ENCODE data around the gene FYB2. TPM values are rescaled to one million over a fixed set of nuclear protein-coding genes. Genes with fewer than 3 reads are reported as not detected.

FYB2 gene
- total RNA-seq, 1 experiment from 2014 or later, result not detected

DNA sequence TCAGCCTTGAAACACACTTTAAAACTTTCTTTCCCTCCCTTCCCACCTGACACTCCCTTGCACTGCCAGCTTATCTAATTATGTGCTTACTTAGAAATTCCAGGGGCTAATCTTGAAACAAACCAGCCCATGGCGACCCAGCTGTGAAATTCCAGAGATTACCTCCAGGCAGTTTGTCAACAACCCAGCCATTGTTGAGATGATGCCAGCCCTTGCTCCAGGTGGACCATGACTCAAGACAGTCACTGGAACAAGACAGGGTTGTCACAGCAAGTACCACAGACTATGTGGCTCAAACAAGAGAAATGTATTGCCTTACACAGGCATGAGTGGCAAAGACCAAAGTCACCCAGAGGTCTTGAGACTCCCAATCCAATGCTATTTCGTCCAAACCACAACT, 7.9 kb downstream of the FYB2 start (continued):
- TF ChIP-seq, protein P1, sequence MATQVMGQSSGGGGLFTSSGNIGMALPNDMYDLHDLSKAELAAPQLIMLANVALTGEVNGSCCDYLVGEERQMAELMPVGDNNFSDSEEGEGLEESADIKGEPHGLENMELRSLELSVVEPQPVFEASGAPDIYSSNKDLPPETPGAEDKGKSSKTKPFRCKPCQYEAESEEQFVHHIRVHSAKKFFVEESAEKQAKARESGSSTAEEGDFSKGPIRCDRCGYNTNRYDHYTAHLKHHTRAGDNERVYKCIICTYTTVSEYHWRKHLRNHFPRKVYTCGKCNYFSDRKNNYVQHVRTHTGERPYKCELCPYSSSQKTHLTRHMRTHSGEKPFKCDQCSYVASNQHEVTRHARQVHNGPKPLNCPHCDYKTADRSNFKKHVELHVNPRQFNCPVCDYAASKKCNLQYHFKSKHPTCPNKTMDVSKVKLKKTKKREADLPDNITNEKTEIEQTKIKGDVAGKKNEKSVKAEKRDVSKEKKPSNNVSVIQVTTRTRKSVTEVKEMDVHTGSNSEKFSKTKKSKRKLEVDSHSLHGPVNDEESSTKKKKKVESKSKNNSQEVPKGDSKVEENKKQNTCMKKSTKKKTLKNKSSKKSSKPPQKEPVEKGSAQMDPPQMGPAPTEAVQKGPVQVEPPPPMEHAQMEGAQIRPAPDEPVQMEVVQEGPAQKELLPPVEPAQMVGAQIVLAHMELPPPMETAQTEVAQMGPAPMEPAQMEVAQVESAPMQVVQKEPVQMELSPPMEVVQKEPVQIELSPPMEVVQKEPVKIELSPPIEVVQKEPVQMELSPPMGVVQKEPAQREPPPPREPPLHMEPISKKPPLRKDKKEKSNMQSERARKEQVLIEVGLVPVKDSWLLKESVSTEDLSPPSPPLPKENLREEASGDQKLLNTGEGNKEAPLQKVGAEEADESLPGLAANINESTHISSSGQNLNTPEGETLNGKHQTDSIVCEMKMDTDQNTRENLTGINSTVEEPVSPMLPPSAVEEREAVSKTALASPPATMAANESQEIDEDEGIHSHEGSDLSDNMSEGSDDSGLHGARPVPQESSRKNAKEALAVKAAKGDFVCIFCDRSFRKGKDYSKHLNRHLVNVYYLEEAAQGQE (IDR thresholded peaks at IDR 0.05; ENCODE audit: low read depth), result no peak
- TF ChIP-seq CBX3 (IDR thresholded peaks at IDR 0.05; ENCODE audit: low read depth), result no peak
- TF ChIP-seq, protein P2, sequence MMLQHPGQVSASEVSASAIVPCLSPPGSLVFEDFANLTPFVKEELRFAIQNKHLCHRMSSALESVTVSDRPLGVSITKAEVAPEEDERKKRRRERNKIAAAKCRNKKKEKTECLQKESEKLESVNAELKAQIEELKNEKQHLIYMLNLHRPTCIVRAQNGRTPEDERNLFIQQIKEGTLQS (IDR thresholded peaks at IDR 0.05), result no peak

DNA sequence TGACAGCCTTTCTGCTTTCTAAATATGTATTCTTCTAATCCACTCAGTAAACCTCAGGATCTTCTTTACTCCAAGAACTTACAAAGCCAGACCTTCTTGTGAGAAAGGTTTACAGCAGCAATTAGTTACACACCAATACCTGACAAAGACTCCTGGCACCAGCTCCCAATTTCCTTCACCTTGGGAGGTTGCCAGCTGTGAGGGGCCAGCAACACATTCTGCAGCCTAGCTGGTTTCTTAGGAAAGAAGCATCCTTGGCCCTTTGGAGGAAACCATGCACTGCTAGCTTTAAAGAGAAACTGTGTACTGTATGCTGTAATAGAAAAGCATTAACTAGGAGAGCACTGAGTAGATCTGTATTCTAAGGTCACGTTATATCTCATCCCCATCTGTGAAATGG, 10.8 kb downstream of the FYB2 start:
- Histone ChIP-seq H3K4me3 (replicated peaks in 1 of 2; ENCODE audit: low read depth in 1 of 2, low read length in 2 of 2) (no peak overlapping the region), H4K20me1 (ENCODE audit: insufficient read depth) (no peaks in the 10 kb centered on the region), H3K27me3 (ENCODE audit: insufficient read depth, low read length) (peaks cover 18% of the 10 kb centered on the region), H3K79me2 (ENCODE audit: insufficient read depth, low read length) (no peaks in the 10 kb centered on the region), H3K9me2 (ENCODE audit: insufficient read depth) (no peaks in the 10 kb centered on the region), H3K27ac (ENCODE audit: low read depth, low read length) (no peak overlapping the region), H2AFZ (ENCODE audit: low read depth, low read length, poor library complexity, severe bottlenecking) (no peak overlapping the region), H3K4me1 (ENCODE audit: control insufficient read depth in 1 of 2, insufficient read depth in 2 of 2, low read length in 2 of 2) (no peaks in the 10 kb centered on the region), H3K9ac (ENCODE audit: low read length) (no peak overlapping the region), H3K9me3 (ENCODE audit: control insufficient read depth in 1 of 2, insufficient read depth in 1 of 2, low read depth in 1 of 2, low read length in 2 of 2) (no peaks in the 10 kb centered on the region), H3K4me2 (ENCODE audit: low read length) (no peak overlapping the region), H3K36me3 (ENCODE audit: control insufficient read depth in 1 of 2, insufficient read depth in 2 of 2, low read length in 2 of 2) (no peaks in the 10 kb centered on the region)
- intact Hi-C loops (cut with micrococcal nuclease), result no loop called here
- BruUV-seq (replicated peaks), result no TSS peak
- POLR2A ChIA-PET, result no interaction called here
- TF ChIP-seq FOSL1 (IDR thresholded peaks at IDR 0.05; ENCODE audit: low read depth) (no peak), EZH2phosphoT487 (IDR thresholded peaks at IDR 0.05; ENCODE audit: borderline replicate concordance) (no peak), EGR1 (IDR thresholded peaks at IDR 0.05; ENCODE audit: low read depth) (no peak), ELF1 (IDR thresholded peaks at IDR 0.05; ENCODE audit: borderline replicate concordance, low read depth) (no peak), RAD21 (IDR thresholded peaks at IDR 0.05; ENCODE audit: low read depth) (no peak), EZH2 (IDR thresholded peaks at IDR 0.05) (no peak), TCF7L2 (IDR thresholded peaks at IDR 0.05; ENCODE audit: borderline replicate concordance, extremely low read depth, insufficient read depth, insufficient read length) (no peak)
- TF ChIP-seq, protein P1 (IDR thresholded peaks at IDR 0.05; ENCODE audit: low read depth), result no peak
- TF ChIP-seq, protein P3, sequence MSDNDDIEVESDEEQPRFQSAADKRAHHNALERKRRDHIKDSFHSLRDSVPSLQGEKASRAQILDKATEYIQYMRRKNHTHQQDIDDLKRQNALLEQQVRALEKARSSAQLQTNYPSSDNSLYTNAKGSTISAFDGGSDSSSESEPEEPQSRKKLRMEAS (IDR thresholded peaks at IDR 0.05), result no peak
- TF ChIP-seq, protein P4, sequence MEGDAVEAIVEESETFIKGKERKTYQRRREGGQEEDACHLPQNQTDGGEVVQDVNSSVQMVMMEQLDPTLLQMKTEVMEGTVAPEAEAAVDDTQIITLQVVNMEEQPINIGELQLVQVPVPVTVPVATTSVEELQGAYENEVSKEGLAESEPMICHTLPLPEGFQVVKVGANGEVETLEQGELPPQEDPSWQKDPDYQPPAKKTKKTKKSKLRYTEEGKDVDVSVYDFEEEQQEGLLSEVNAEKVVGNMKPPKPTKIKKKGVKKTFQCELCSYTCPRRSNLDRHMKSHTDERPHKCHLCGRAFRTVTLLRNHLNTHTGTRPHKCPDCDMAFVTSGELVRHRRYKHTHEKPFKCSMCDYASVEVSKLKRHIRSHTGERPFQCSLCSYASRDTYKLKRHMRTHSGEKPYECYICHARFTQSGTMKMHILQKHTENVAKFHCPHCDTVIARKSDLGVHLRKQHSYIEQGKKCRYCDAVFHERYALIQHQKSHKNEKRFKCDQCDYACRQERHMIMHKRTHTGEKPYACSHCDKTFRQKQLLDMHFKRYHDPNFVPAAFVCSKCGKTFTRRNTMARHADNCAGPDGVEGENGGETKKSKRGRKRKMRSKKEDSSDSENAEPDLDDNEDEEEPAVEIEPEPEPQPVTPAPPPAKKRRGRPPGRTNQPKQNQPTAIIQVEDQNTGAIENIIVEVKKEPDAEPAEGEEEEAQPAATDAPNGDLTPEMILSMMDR (IDR thresholded peaks at IDR 0.05 in 2 of 3, conservative IDR thresholded peaks at IDR 0.05 in 1 of 3; ENCODE audit: borderline replicate concordance in 1 of 3, insufficient read depth in 1 of 3, low read depth in 2 of 3, low read length in 2 of 3), result no peak
- RAD21 ChIA-PET (ENCODE audit: low non-redundant PET in 1 of 2, low total read pairs in 2 of 2, uncharacterized antibody in 2 of 2, unreplicated experiment in 2 of 2), result no interaction called here
- CTCF ChIA-PET, result no interaction called here
- ATAC-seq, result no peak
- no peak for DNase-seq (ENCODE audit: low read depth, low spot score)
